Hepatocyte (in vitro differentiated cells): ENCODE results near the gene GAS6. TPM values are rescaled to one million over a fixed set of nuclear protein-coding genes. Genes with fewer than 3 reads are reported as not detected.

ENCODE experiments used
- DNase-seq: peaks from one replicate; pipeline ENCODE4 v3.0.0-alpha.2; 2016; ENCODE audit warnings: low spot score
- H2AFZ ChIP-seq: fragments of 200-600 bp; sonication (generic); 2 replicates; pipeline ENCODE4 v1.6.0; 2016; ENCODE audit warnings: antibody characterized with exemption, mild to moderate bottlenecking
- H3K27ac ChIP-seq: fragments of 200-600 bp; sonication (generic); 2 replicates; pipeline ENCODE4 v1.5.1; 2016; ENCODE audit warnings: mild to moderate bottlenecking
- H3K27me3 ChIP-seq: fragments of 200-600 bp; sonication (generic); 2 replicates; pipeline ENCODE4 v1.6.1; 2016
- H3K36me3 ChIP-seq: fragments of 200-600 bp; sonication (generic); replicated peaks from 2 replicates; pipeline ENCODE4 v1.5.1; 2016; ENCODE audit warnings: low read depth; ENCODE audit not compliant: insufficient read depth
- H3K4me1 ChIP-seq: fragments of 200-600 bp; sonication (generic); 2 replicates; pipeline ENCODE4 v1.5.1; 2016; ENCODE audit warnings: mild to moderate bottlenecking, moderate library complexity; ENCODE audit not compliant: insufficient read depth
- H3K4me2 ChIP-seq: fragments of 200-600 bp; sonication (generic); 2 replicates; pipeline ENCODE4 v1.6.0; 2016
- H3K4me3 ChIP-seq: fragments of 200-600 bp; sonication (generic); 2 replicates; pipeline ENCODE4 v1.5.1; 2016; ENCODE audit warnings: mild to moderate bottlenecking
- H3K79me2 ChIP-seq: fragments of 200-600 bp; sonication (generic); 2 replicates; pipeline ENCODE4 v1.6.0; 2017; ENCODE audit warnings: mild to moderate bottlenecking
- H3K9me2 ChIP-seq: fragments of 200-600 bp; sonication (generic); replicated peaks from 2 replicates; pipeline ENCODE4 v1.6.0; 2017; ENCODE audit warnings: mild to moderate bottlenecking; ENCODE audit not compliant: insufficient read depth
- H3K9me3 ChIP-seq: fragments of 200-600 bp; sonication (generic); 2 replicates; pipeline ENCODE4 v1.5.1; 2016; ENCODE audit warnings: low read depth, mild to moderate bottlenecking
- H4K20me1 ChIP-seq: fragments of 200-600 bp; sonication (generic); 2 replicates; pipeline ENCODE4 v1.6.0; 2016; ENCODE audit warnings: mild to moderate bottlenecking; ENCODE audit not compliant: insufficient read depth, poor library complexity, severe bottlenecking
- EZH2 ChIP-seq: fragments of 200-600 bp; sonication (generic); IDR thresholded peaks from 2 replicates; pipeline ENCODE4 v1.6.1; 2016; ENCODE audit warnings: antibody characterized with exemption, mild to moderate bottlenecking, borderline replicate concordance
- EZH2phosphoT487 ChIP-seq: fragments of 200-600 bp; sonication (generic); IDR thresholded peaks from one replicate; pipeline ENCODE4 v1.6.1; 2018; ENCODE audit warnings: antibody characterized with exemption, mild to moderate bottlenecking, low read depth, moderate library complexity; ENCODE audit not compliant: unreplicated experiment, severe bottlenecking
- WGBS: methylation state at CpG from one replicate; pipeline ENCODE4 v1.1.6; 2016; ENCODE audit warnings: low lambda C conversion rate; ENCODE audit errors: missing lambda C conversion rate; 5-methylcytosine and 5-hydroxymethylcytosine counted together
- polyA plus RNA-seq: library from polyadenylated mRNA; unstranded; fragments of >200 nt; fragmentation: Nextera tagmentation; extraction: Ambion mirVana; gene quantifications from 2 replicates; pipeline ENCODE4 v1.2.1, GENCODE V29; 2016
- total RNA-seq: library from RNA; depleted of rRNA; stranded (reverse); fragments of >200 nt; gene quantifications from 2 replicates; pipeline ENCODE4 v1.2.3, GENCODE V29; 2014
- TF ChIP-seq, protein P1 (sequence below): fragments of 200-600 bp; sonication (generic); IDR thresholded peaks from 2 replicates; pipeline ENCODE4 v1.5.1; 2016; ENCODE audit warnings: antibody characterized with exemption, mild to moderate bottlenecking; ENCODE audit not compliant: poor library complexity

GAS6 gene
- total and polyA plus RNA-seq, 2 experiments from 2014 or later, result 70.0 to 146 TPM

DNA sequence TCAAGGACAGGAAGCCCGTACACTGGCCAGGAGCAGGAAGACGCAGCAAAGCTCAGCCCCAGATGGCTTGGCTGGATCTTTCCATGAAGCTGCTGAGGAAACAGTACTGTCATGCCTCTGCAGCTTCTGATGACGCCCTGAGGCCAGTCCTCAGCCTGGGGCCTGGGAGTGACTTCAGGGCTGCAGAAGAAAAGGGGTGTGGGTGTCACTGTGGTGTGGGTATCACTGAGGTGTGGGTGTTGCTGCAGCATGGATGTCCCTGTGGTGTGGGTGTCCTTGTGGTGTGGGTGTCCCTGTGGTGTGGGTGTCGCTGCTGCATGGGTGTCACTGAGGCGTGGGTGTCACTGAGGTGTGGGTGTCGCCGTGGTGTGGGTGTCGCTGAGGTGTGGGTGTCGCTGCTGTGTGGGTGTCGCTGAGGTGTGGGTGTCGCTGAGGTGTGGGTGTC is 12.0 kb upstream of the GAS6 start:
- WGBS, result 71% methylated on average over 3 of the region's 11 CpGs
- TF ChIP-seq EZH2 (no peak), EZH2phosphoT487 (no peak)
- TF ChIP-seq, protein P1, sequence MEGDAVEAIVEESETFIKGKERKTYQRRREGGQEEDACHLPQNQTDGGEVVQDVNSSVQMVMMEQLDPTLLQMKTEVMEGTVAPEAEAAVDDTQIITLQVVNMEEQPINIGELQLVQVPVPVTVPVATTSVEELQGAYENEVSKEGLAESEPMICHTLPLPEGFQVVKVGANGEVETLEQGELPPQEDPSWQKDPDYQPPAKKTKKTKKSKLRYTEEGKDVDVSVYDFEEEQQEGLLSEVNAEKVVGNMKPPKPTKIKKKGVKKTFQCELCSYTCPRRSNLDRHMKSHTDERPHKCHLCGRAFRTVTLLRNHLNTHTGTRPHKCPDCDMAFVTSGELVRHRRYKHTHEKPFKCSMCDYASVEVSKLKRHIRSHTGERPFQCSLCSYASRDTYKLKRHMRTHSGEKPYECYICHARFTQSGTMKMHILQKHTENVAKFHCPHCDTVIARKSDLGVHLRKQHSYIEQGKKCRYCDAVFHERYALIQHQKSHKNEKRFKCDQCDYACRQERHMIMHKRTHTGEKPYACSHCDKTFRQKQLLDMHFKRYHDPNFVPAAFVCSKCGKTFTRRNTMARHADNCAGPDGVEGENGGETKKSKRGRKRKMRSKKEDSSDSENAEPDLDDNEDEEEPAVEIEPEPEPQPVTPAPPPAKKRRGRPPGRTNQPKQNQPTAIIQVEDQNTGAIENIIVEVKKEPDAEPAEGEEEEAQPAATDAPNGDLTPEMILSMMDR, result no peak

DNA sequence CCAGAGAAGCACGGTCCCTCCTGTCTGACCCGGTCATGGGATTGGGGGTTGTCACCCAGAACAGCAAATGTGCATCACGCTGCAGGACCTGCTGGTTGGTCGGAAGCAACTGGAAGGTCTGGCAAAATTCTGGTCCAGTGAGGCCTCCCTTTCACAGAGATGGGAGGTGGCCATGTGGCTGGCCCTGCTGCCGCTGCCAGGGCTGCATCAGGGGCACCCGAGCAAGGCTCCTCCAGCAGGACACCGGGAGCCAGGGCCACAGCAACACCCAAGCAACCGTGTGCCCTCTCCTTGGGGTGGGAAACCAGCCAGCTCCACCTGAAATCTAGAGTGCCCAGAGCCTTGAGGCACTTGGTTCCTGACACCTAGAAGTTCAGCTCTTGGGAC is 11.5 kb upstream of the GAS6 start:
- no peaks in the 10 kb centered on the region for H3K27me3 ChIP-seq
- TF ChIP-seq EZH2, result no peak
- TF ChIP-seq, protein P1, result no peak
- TF ChIP-seq EZH2phosphoT487, result no peak
- H2AFZ ChIP-seq, result no peak overlapping the region

More for the DNA sequence above, 12.0 kb upstream of the GAS6 start:
- Histone ChIP-seq H3K4me2 (no peak overlapping the region), H3K4me3 (no peak overlapping the region), H4K20me1 (no peaks in the 10 kb centered on the region), H3K79me2 (no peaks in the 10 kb centered on the region), H2AFZ (no peak overlapping the region), H3K27ac (no peak overlapping the region), H3K27me3 (no peaks in the 10 kb centered on the region), H3K9me3 (no peaks in the 10 kb centered on the region), H3K36me3 (no peaks in the 10 kb centered on the region), H3K4me1 (peaks cover 4% of the 10 kb centered on the region), H3K9me2 (no peaks in the 10 kb centered on the region)
- DNase-seq, result no peak

DNA sequence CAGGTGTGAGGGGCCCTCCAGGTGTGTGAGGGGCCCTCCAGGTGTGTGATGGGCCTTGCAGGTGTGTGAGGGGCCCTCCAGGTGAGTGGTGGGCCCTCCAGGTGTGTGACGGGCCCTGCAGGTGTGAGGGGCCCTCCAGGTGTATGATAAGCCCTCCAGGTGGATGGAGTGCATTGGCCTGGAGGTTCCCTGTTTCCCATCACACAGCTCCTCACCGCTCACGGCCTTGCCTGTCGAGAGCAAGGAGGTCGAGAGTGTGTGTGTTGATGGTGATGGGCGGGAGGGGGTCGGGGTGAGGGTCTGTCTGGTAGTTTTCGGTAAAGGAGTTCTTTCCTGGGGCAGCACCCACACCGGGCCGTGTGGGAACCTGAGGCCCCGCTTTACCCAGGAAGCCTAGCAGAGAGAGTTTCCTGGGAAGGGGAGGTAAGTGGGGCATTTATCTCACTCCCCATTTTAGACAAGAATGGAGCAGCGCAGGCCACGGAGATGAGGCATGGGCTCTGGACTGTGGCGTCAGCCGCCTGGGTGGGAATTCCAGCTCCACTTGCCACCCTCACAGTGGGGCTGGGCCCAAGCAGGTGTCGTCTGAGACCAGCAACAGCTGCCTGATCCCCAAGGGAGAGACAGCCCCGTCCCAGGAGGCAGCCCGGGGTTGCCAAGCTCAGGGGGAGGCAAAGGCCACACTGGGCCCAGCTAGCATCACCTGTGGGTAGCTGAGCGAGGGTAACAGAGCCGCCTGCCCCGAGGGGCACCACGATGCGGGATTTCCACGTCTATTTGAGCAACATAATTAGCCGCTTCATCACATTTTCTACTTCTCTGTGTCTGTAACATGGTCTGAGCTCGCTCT is 10.9 kb upstream of the GAS6 start:
- Histone ChIP-seq H3K4me3 (no peak overlapping the region), H3K9me3 (no peaks in the 10 kb centered on the region), H3K4me2 (no peak overlapping the region), H3K79me2 (no peaks in the 10 kb centered on the region), H2AFZ (no peak overlapping the region), H3K27me3 (no peaks in the 10 kb centered on the region), H3K9me2 (no peaks in the 10 kb centered on the region), H3K27ac (no peak overlapping the region), H4K20me1 (no peaks in the 10 kb centered on the region), H3K4me1 (peaks cover 4% of the 10 kb centered on the region), H3K36me3 (no peaks in the 10 kb centered on the region)
- DNase-seq, result no peak
- 91% methylated on average over 25 of the region's 26 CpGs for WGBS
- TF ChIP-seq, protein P1, result no peak
- no peak for TF ChIP-seq EZH2phosphoT487
- no peak for TF ChIP-seq EZH2

More for the DNA sequence above, 11.5 kb upstream of the GAS6 start:
- Histone ChIP-seq H3K4me2 (no peak overlapping the region), H4K20me1 (no peaks in the 10 kb centered on the region), H3K27ac (no peak overlapping the region), H3K79me2 (no peaks in the 10 kb centered on the region), H3K4me3 (no peak overlapping the region), H3K4me1 (peaks cover 4% of the 10 kb centered on the region), H3K9me2 (no peaks in the 10 kb centered on the region), H3K9me3 (no peaks in the 10 kb centered on the region), H3K36me3 (no peaks in the 10 kb centered on the region)
- 93% methylated on average over 8 of the region's 8 CpGs for WGBS
- no peak for DNase-seq
